Endodermal cell (in vitro differentiated cells): Measurements from ENCODE around the gene REX1BD. TPM values are rescaled to one million over a fixed set of nuclear protein-coding genes. Genes with fewer than 3 reads are reported as not detected.
A peak's percentile ranks its signal among the peaks of the same experiment; 100 is the strongest.

Experiments used
- DNase-seq: peaks from one replicate; pipeline ENCODE4 v3.0.0-alpha.2; 2017
- H3K27ac ChIP-seq: 2 replicates; pipeline ENCODE4 v1.5.1; 2013; ENCODE audit warnings: mild to moderate bottlenecking, low read depth, low read length, moderate library complexity
- H3K27me3 ChIP-seq: 2 replicates; pipeline ENCODE4 v1.6.1; 2013; ENCODE audit warnings: mild to moderate bottlenecking, low read length, moderate library complexity; ENCODE audit not compliant: insufficient read depth, control insufficient read depth, poor library complexity, severe bottlenecking
- H3K36me3 ChIP-seq: 2 replicates; pipeline ENCODE4 v1.7.0; 2013; ENCODE audit warnings: mild to moderate bottlenecking, low read length, moderate library complexity; ENCODE audit not compliant: control insufficient read depth, insufficient read depth
- H3K4me1 ChIP-seq: one replicate; pipeline ENCODE4 v1.7.0; 2013; ENCODE audit warnings: low read length; ENCODE audit not compliant: control insufficient read depth, insufficient read depth
- H3K4me3 ChIP-seq: 2 replicates; pipeline ENCODE4 v1.5.1; 2013; ENCODE audit warnings: mild to moderate bottlenecking, low read length, moderate library complexity
- H3K9ac ChIP-seq: 2 replicates; pipeline ENCODE4 v1.6.1; 2013; ENCODE audit warnings: mild to moderate bottlenecking, low read length, moderate library complexity; ENCODE audit not compliant: poor library complexity, severe bottlenecking; ENCODE audit errors: extremely low read depth
- H3K9me3 ChIP-seq: 2 replicates; pipeline ENCODE4 v1.6.1; 2013; ENCODE audit warnings: mild to moderate bottlenecking, low read length, moderate library complexity; ENCODE audit not compliant: control insufficient read depth
- H3K27ac Mint-ChIP-seq: 2 replicates; pipeline ENCODE4 v1.8.0; 2020; ENCODE audit warnings: mixed read lengths
- H3K27me3 Mint-ChIP-seq: 2 replicates; pipeline ENCODE4 v1.8.0; 2021; ENCODE audit warnings: mild to moderate bottlenecking, mixed read lengths; ENCODE audit not compliant: insufficient read depth
- H3K36me3 Mint-ChIP-seq: 2 replicates; pipeline ENCODE4 v1.8.0; 2020; ENCODE audit warnings: low read depth, mixed read lengths
- H3K4me1 Mint-ChIP-seq: 2 replicates; pipeline ENCODE4 v1.8.0; 2020; ENCODE audit warnings: mixed read lengths
- H3K4me3 Mint-ChIP-seq: 2 replicates; pipeline ENCODE4 v1.8.0; 2020; ENCODE audit warnings: mild to moderate bottlenecking, moderate library complexity, mixed read lengths
- H3K9me3 Mint-ChIP-seq: 2 replicates; pipeline ENCODE4 v1.8.0; 2020; ENCODE audit warnings: mild to moderate bottlenecking, mixed read lengths
- WGBS, 2 experiments: methylation state at CpG; one replicate each; pipeline versions ENCODE4 v1.1.5 to v1.1.7; 2013; ENCODE audit warnings: missing lambda C conversion rate in 2 of 2, mixed read lengths in 1 of 2; ENCODE audit not compliant: insufficient coverage in 1 of 2, insufficient read length in 1 of 2; 5-methylcytosine and 5-hydroxymethylcytosine counted together
- total RNA-seq, 2 donors: library from RNA; stranded (reverse); fragmentation: NEBNext Ultra II Directional in 1 of 2; extraction: Animal tissue kit (Norgen Biotek cat#: 25700) in 1 of 2; gene quantifications; 2 replicates in 1 of 2; 3 replicates in 1 of 2; pipeline ENCODE4 v1.2.1, GENCODE V29; 2021
- TF ChIP-seq, protein P1 (sequence below): fragments of 200-600 bp; sonication (generic); conservative IDR thresholded peaks from 2 replicates; pipeline ENCODE4 v1.5.0; 2021; ENCODE audit warnings: antibody characterized with exemption, mild to moderate bottlenecking

REX1BD gene
- total RNA-seq, 2 donors from 2014 or later = 76.9 to 83.9 TPM

DNA sequence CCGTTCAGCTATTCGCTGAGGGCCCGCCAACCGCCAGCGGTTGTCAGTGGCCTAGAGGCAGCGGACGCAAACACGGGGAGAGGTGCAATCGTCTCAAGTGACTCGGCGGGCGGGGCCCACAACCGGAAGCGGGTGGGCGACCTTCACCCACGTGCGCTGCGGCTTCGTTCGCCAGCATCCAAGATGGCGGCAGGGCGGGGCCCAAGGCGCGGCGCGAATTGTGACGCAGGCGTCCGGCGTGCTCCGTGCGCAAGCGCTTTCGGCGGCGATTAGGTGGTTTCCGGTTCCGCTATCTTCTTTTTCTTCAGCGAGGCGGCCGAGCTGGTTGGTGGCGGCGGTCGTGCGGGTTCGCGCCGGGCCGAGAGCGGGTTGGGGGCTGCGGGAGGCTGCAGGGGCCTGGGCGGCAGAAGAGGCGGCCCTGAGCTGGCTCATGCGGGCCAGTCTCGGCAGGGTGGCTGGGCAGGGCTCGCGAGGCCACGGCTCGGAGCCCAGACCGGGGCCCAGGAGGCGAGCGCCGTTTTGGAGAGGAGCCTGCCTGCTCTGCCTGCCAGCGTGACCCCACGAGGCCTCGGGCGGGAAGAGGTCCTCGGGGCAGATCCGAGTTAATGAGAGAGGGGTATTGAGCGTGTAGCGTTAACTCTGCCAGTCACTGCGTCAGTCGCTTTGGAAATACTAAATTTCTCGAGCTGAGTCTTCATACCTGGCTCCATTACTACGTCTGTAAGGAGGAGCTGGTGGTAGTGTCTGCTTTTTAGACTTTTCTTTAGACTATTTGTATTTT, 16.8 kb upstream of the REX1BD start, which contains the start of gene UBA52:
Gene UBA52 (plus strand): TSS at position 294 of the 781 bp plus-strand sequence. CDS start 1,444 bp downstream, outside the sequence.
- Histone ChIP-seq H3K9ac (peak within 1 kb of the TSS; percentile 95), H3K4me1 (peaks cover 7% of the 10 kb centered on the region), H3K4me3 (peak within 1 kb of the TSS; percentile 99), H3K27me3 (no peaks in the 10 kb centered on the region), H3K9me3 (no peaks in the 10 kb centered on the region), H3K36me3 (peaks cover 75% of the 10 kb centered on the region), H3K27ac (peak within 1 kb of the TSS; percentile 57)
- 0 to 2% methylated on average over 11 to 75 of the region's 75 CpGs for WGBS, 2 experiments
- Mint-ChIP-seq H3K27me3 (no peaks in the 10 kb centered on the region), H3K4me3 (peak within 1 kb of the TSS; percentile 90), H3K27ac (peak within 1 kb of the TSS; percentile 88), H3K9me3 (peaks cover 2% of the 10 kb centered on the region), H3K4me1 (peaks cover 10% of the 10 kb centered on the region), H3K36me3 (peaks cover 68% of the 10 kb centered on the region)
- DNase-seq = peak; percentile 99
- TF ChIP-seq, protein P1, sequence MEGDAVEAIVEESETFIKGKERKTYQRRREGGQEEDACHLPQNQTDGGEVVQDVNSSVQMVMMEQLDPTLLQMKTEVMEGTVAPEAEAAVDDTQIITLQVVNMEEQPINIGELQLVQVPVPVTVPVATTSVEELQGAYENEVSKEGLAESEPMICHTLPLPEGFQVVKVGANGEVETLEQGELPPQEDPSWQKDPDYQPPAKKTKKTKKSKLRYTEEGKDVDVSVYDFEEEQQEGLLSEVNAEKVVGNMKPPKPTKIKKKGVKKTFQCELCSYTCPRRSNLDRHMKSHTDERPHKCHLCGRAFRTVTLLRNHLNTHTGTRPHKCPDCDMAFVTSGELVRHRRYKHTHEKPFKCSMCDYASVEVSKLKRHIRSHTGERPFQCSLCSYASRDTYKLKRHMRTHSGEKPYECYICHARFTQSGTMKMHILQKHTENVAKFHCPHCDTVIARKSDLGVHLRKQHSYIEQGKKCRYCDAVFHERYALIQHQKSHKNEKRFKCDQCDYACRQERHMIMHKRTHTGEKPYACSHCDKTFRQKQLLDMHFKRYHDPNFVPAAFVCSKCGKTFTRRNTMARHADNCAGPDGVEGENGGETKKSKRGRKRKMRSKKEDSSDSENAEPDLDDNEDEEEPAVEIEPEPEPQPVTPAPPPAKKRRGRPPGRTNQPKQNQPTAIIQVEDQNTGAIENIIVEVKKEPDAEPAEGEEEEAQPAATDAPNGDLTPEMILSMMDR = no peak

DNA sequence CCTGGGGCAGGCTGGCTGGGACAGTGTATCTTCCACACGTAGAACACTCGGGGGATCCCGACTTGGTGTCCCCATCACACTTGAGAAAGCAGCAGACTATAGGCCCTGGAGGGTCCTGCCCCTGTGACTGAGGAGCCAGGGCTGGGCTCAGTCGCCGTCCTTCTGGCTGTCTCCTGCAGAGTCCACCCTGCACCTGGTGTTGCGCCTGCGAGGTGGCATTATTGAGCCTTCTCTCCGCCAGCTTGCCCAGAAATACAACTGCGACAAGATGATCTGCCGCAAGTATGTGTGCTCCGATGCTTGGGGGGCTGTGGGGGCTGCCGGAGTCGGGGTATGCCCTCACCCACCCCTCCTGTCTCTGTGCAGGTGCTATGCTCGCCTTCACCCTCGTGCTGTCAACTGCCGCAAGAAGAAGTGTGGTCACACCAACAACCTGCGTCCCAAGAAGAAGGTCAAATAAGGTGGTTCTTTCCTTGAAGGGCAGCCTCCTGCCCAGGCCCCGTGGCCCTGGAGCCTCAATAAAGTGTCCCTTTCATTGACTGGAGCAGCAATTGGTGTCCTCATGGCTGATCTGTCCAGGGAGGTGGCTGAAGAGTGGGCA, 13.8 kb upstream of the REX1BD start:
- no peak overlapping the region for H3K4me3 Mint-ChIP-seq
- peaks cover 46% of the 10 kb centered on the region for H3K36me3 Mint-ChIP-seq

DNA sequence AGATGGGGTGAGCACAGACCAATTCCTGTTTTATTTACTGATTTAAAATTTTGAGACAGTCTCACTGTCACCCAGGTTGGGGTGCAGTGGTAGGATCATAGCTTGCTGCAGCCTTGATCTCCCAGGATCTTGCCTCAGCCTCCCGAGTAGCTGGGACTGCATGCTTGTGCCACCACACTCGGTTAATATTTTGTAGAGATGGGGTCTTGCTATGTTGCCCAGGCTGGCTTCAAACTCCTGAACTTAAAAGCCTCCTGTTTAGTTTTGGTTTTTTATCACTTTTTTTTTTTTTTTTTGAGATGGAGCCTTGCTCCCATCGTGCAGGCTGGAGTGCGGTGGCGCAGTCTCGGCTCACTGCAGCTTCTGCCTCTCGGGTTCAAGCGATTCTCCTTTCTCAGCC, 12.2 kb upstream of the REX1BD start:
- Histone ChIP-seq H3K36me3 (peaks cover 47% of the 10 kb centered on the region), H3K4me1 (peaks cover 7% of the 10 kb centered on the region), H3K27ac (no peak overlapping the region), H3K9ac (no peak overlapping the region), H3K4me3 (no peak overlapping the region), H3K27me3 (no peaks in the 10 kb centered on the region), H3K9me3 (no peaks in the 10 kb centered on the region)
- Mint-ChIP-seq H3K27ac (no peak overlapping the region), H3K9me3 (no peaks in the 10 kb centered on the region), H3K4me1 (peaks cover 10% of the 10 kb centered on the region), H3K36me3 (peaks cover 41% of the 10 kb centered on the region), H3K4me3 (no peak overlapping the region), H3K27me3 (peaks cover 2% of the 10 kb centered on the region)
- TF ChIP-seq, protein P1 = no peak
- DNase-seq = no peak
- WGBS, 2 experiments = 83 to 91% methylated on average over 1 to 8 of the region's 8 CpGs

More for the DNA sequence above, 13.8 kb upstream of the REX1BD start:
- Mint-ChIP-seq H3K9me3 (no peaks in the 10 kb centered on the region), H3K27ac (no peak overlapping the region), H3K4me1 (peaks cover 10% of the 10 kb centered on the region), H3K27me3 (no peaks in the 10 kb centered on the region)
- 96 to 99% methylated on average over 16 to 18 of the region's 18 CpGs for WGBS, 2 experiments
- Histone ChIP-seq H3K27me3 (no peaks in the 10 kb centered on the region), H3K36me3 (peaks cover 52% of the 10 kb centered on the region), H3K9me3 (no peaks in the 10 kb centered on the region), H3K4me1 (peaks cover 7% of the 10 kb centered on the region), H3K9ac (no peak overlapping the region), H3K4me3 (no peak overlapping the region), H3K27ac (no peak overlapping the region)
- DNase-seq = no peak
- TF ChIP-seq, protein P1 = no peak
